Measurements from ENCODE around the gene VAMP2. TPM values are rescaled to one million over a fixed set of nuclear protein-coding genes. Genes with fewer than 3 reads are reported as not detected.

VAMP2 gene
- total and polyA plus RNA-seq, 10 of the 15 experiments (the other 5 are each of a cell fraction or from before 2014, with no cell fraction given), result 3.0 to 35.2 (median 25.0) TPM

DNA sequence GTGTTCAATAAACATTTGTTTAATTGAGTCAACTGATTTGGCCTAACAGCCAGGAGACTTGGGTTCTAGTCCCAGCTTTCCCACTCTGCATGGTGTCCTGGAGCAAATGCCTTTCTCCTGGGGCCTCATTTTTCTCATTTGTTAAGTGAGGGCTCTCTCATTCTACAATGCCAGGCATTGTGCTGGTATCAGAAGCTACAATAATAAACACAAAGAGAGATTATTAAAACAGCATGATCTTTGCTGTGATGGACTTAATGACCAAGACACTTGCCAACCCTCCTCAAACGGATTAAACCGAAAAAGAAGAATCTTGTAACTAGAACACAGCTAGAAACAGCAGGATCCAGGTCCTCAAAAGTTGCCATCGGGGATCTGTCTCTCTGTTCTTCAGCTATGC, 4.8 kb upstream of the VAMP2 start (continued):
- TF ChIP-seq, protein P1, sequence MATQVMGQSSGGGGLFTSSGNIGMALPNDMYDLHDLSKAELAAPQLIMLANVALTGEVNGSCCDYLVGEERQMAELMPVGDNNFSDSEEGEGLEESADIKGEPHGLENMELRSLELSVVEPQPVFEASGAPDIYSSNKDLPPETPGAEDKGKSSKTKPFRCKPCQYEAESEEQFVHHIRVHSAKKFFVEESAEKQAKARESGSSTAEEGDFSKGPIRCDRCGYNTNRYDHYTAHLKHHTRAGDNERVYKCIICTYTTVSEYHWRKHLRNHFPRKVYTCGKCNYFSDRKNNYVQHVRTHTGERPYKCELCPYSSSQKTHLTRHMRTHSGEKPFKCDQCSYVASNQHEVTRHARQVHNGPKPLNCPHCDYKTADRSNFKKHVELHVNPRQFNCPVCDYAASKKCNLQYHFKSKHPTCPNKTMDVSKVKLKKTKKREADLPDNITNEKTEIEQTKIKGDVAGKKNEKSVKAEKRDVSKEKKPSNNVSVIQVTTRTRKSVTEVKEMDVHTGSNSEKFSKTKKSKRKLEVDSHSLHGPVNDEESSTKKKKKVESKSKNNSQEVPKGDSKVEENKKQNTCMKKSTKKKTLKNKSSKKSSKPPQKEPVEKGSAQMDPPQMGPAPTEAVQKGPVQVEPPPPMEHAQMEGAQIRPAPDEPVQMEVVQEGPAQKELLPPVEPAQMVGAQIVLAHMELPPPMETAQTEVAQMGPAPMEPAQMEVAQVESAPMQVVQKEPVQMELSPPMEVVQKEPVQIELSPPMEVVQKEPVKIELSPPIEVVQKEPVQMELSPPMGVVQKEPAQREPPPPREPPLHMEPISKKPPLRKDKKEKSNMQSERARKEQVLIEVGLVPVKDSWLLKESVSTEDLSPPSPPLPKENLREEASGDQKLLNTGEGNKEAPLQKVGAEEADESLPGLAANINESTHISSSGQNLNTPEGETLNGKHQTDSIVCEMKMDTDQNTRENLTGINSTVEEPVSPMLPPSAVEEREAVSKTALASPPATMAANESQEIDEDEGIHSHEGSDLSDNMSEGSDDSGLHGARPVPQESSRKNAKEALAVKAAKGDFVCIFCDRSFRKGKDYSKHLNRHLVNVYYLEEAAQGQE (IDR thresholded peaks at IDR 0.05; ENCODE audit: low read depth, low read length), result no peak
- TF ChIP-seq, protein P2, sequence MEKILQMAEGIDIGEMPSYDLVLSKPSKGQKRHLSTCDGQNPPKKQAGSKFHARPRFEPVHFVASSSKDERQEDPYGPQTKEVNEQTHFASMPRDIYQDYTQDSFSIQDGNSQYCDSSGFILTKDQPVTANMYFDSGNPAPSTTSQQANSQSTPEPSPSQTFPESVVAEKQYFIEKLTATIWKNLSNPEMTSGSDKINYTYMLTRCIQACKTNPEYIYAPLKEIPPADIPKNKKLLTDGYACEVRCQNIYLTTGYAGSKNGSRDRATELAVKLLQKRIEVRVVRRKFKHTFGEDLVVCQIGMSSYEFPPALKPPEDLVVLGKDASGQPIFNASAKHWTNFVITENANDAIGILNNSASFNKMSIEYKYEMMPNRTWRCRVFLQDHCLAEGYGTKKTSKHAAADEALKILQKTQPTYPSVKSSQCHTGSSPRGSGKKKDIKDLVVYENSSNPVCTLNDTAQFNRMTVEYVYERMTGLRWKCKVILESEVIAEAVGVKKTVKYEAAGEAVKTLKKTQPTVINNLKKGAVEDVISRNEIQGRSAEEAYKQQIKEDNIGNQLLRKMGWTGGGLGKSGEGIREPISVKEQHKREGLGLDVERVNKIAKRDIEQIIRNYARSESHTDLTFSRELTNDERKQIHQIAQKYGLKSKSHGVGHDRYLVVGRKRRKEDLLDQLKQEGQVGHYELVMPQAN (conservative IDR thresholded peaks at IDR 0.05), result no peak
- TF ChIP-seq, protein P3, sequence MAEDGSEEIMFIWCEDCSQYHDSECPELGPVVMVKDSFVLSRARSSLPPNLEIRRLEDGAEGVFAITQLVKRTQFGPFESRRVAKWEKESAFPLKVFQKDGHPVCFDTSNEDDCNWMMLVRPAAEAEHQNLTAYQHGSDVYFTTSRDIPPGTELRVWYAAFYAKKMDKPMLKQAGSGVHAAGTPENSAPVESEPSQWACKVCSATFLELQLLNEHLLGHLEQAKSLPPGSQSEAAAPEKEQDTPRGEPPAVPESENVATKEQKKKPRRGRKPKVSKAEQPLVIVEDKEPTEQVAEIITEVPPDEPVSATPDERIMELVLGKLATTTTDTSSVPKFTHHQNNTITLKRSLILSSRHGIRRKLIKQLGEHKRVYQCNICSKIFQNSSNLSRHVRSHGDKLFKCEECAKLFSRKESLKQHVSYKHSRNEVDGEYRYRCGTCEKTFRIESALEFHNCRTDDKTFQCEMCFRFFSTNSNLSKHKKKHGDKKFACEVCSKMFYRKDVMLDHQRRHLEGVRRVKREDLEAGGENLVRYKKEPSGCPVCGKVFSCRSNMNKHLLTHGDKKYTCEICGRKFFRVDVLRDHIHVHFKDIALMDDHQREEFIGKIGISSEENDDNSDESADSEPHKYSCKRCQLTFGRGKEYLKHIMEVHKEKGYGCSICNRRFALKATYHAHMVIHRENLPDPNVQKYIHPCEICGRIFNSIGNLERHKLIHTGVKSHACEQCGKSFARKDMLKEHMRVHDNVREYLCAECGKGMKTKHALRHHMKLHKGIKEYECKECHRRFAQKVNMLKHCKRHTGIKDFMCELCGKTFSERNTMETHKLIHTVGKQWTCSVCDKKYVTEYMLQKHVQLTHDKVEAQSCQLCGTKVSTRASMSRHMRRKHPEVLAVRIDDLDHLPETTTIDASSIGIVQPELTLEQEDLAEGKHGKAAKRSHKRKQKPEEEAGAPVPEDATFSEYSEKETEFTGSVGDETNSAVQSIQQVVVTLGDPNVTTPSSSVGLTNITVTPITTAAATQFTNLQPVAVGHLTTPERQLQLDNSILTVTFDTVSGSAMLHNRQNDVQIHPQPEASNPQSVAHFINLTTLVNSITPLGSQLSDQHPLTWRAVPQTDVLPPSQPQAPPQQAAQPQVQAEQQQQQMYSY (CRISPR knock-in tag; IDR thresholded peaks at IDR 0.05), result no peak
- TF ChIP-seq RAD21 (IDR thresholded peaks at IDR 0.05; ENCODE audit: insufficient read depth, low read depth, low read length) (no peak), ZNF384 (IDR thresholded peaks at IDR 0.05; ENCODE audit: borderline replicate concordance, low read depth, low read length) (no peak)

Data from GM12878 (cell line).